ENCODE results near the gene DNAJB11. TPM values are rescaled to one million over a fixed set of nuclear protein-coding genes. Genes with fewer than 3 reads are reported as not detected.

DNAJB11 gene
- total and polyA plus RNA-seq, 2 experiments from 2014 or later, result 65.9 to 102 TPM

DNA sequence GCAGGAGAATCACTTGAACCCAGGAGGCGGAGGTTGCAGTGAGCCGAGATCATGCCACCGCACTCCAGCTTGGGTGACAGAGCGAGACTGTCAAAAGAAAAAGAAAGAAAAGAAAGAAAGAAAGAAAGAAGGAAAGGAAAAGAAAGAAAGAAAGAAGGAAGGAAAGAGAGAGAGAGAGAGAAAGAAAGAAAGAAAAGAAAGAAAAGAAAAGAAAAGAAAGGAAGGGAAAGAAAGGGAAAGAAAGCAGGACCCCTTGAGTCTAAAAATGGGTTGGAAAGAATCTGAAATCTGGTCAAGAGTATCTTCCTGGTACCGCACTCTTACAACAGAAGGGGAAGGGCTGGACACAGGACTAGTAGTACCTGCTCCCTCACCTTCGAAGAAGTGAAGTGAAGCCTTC, 45.9 kb upstream of the DNAJB11 start:
- no peak overlapping the region for H2AFZ ChIP-seq
- H3K4me2 ChIP-seq (ENCODE audit: unreplicated experiment), result no peak overlapping the region
- no peak for DNase-seq
- no peak overlapping the region for H3K27ac ChIP-seq
- H3K36me3 ChIP-seq (ENCODE audit: low read depth), result no peaks in the 10 kb centered on the region
- peaks cover 55% of the 10 kb centered on the region for H3K27me3 ChIP-seq (replicated peaks; ENCODE audit: insufficient read depth)
- H4K20me1 ChIP-seq (ENCODE audit: insufficient read depth), result no peaks in the 10 kb centered on the region
- 82 to 89% methylated on average over 6 of the region's 6 CpGs for WGBS, 2 experiments (ENCODE audit: low coverage in 1 of 2, low lambda C conversion rate in 2 of 2, missing lambda C conversion rate in 2 of 2)
- no peaks in the 10 kb centered on the region for H3K9me3 ChIP-seq (ENCODE audit: low read depth)
- no peak overlapping the region for H3K4me3 ChIP-seq
- no peaks in the 10 kb centered on the region for H3K79me2 ChIP-seq (ENCODE audit: insufficient read depth)
- no peaks in the 10 kb centered on the region for H3F3A ChIP-seq (ENCODE audit: insufficient read depth)
- H3K9me2 ChIP-seq (ENCODE audit: insufficient read depth), result no peaks in the 10 kb centered on the region
- in situ Hi-C loops (cut with MboI), result no loop called here
- no peak overlapping the region for H3K9ac ChIP-seq
- H3K4me1 ChIP-seq (ENCODE audit: insufficient read depth), result no peaks in the 10 kb centered on the region
- TF ChIP-seq EZH2phosphoT487 (IDR thresholded peaks at IDR 0.05; ENCODE audit: insufficient read depth, low read depth) (no peak), EZH2 (IDR thresholded peaks at IDR 0.05; ENCODE audit: insufficient read depth, poor library complexity, severe bottlenecking) (no peak)

DNA sequence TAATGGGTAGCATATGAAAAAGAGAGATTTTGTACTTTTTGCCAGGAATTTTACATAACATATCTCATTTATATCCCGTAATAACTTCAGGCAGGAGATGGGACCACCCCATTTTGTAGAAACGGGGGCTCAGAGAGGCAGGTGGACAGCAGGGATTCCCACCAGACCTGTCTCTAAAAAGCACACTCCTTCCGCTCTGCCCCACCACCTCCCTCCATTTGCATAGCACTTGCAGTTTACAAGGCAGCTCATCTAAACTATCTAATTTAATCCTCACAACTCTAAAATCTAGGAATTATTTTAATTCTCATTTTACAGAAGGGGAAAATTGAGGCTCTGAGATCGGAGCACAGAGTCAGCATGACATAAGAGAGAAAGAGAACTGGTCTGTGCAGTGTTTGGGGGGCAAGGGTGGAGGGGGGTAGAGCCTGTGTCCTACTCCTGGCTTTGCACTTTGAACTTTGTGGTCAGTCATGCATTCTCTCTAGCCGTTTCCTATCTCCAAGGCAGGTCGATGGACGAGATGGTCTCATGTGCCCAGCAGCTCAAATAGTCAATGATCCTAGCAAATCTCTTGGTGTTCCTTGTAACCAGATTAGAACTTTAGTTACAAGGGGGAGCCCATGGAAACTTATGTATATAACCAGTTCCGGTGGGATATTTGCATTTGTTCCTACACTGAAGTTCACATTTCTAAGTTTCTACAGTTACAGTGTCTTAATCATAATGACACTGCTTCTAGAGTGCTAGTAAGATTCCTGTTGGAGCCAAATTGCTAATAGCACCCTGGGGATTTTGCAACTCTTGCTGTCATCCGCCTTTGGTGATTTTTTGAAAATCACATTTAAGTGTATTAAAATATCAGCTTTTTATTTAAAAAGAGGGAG, 44.9 kb upstream of the DNAJB11 start:
- Histone ChIP-seq H3K27ac (no peak overlapping the region), H3K9me2 (ENCODE audit: insufficient read depth) (no peaks in the 10 kb centered on the region), H4K20me1 (ENCODE audit: insufficient read depth) (no peaks in the 10 kb centered on the region), H3K27me3 (replicated peaks; ENCODE audit: insufficient read depth) (peaks cover 47% of the 10 kb centered on the region), H3F3A (ENCODE audit: insufficient read depth) (no peaks in the 10 kb centered on the region), H3K4me2 (ENCODE audit: unreplicated experiment) (no peak overlapping the region), H3K9ac (no peak overlapping the region), H3K4me3 (no peak overlapping the region), H3K36me3 (ENCODE audit: low read depth) (no peaks in the 10 kb centered on the region), H3K79me2 (ENCODE audit: insufficient read depth) (no peaks in the 10 kb centered on the region), H3K9me3 (ENCODE audit: low read depth) (no peaks in the 10 kb centered on the region), H3K4me1 (ENCODE audit: insufficient read depth) (no peaks in the 10 kb centered on the region), H2AFZ (no peak overlapping the region)
- no peak for DNase-seq
- no peak for TF ChIP-seq EZH2phosphoT487 (IDR thresholded peaks at IDR 0.05; ENCODE audit: insufficient read depth, low read depth)
- TF ChIP-seq EZH2 (IDR thresholded peaks at IDR 0.05; ENCODE audit: insufficient read depth, poor library complexity, severe bottlenecking), result no peak
- 37 to 42% methylated on average over 9 of the region's 9 CpGs for WGBS, 2 experiments (ENCODE audit: low coverage in 1 of 2, low lambda C conversion rate in 2 of 2, missing lambda C conversion rate in 2 of 2)
- in situ Hi-C loops (cut with MboI), result no loop called here

GRCh38 chr3:186526256-186526606, 44.3 kb upstream of the DNAJB11 start:
- H3K36me3 ChIP-seq (ENCODE audit: low read depth), result no peaks in the 10 kb centered on the region
- no peak overlapping the region for H3K27ac ChIP-seq
- WGBS, 2 experiments (ENCODE audit: low coverage in 1 of 2, low lambda C conversion rate in 2 of 2, missing lambda C conversion rate in 2 of 2), result 41 to 52% methylated on average over 6 of the region's 6 CpGs
- H2AFZ ChIP-seq, result no peak overlapping the region
- H3K9me3 ChIP-seq (ENCODE audit: low read depth), result no peaks in the 10 kb centered on the region
- H3K4me1 ChIP-seq (ENCODE audit: insufficient read depth), result no peaks in the 10 kb centered on the region
- H3K79me2 ChIP-seq (ENCODE audit: insufficient read depth), result no peaks in the 10 kb centered on the region
- no peak overlapping the region for H3K4me2 ChIP-seq (ENCODE audit: unreplicated experiment)
- H3K27me3 ChIP-seq (replicated peaks; ENCODE audit: insufficient read depth), result peaks cover 44% of the 10 kb centered on the region
- H4K20me1 ChIP-seq (ENCODE audit: insufficient read depth), result no peaks in the 10 kb centered on the region
- in situ Hi-C loops (cut with MboI), result no loop called here
- no peak overlapping the region for H3K9ac ChIP-seq
- no peak for DNase-seq
- no peaks in the 10 kb centered on the region for H3F3A ChIP-seq (ENCODE audit: insufficient read depth)
- H3K4me3 ChIP-seq, result no peak overlapping the region
- no peak for TF ChIP-seq EZH2 (IDR thresholded peaks at IDR 0.05; ENCODE audit: insufficient read depth, poor library complexity, severe bottlenecking)
- TF ChIP-seq EZH2phosphoT487 (IDR thresholded peaks at IDR 0.05; ENCODE audit: insufficient read depth, low read depth), result no peak
- no peaks in the 10 kb centered on the region for H3K9me2 ChIP-seq (ENCODE audit: insufficient read depth)

GRCh38 chr3:186529201-186529999, 41.1 kb upstream of the DNAJB11 start:
- WGBS, 2 experiments (ENCODE audit: low coverage in 1 of 2, low lambda C conversion rate in 2 of 2, missing lambda C conversion rate in 2 of 2), result 74 to 75% methylated on average over 11 of the region's 11 CpGs
- H2AFZ ChIP-seq, result no peak overlapping the region
- peaks cover 30% of the 10 kb centered on the region for H3K27me3 ChIP-seq (replicated peaks; ENCODE audit: insufficient read depth)
- no peaks in the 10 kb centered on the region for H3K9me2 ChIP-seq (ENCODE audit: insufficient read depth)
- H3K79me2 ChIP-seq (ENCODE audit: insufficient read depth), result no peaks in the 10 kb centered on the region
- H3K9ac ChIP-seq, result no peak overlapping the region
- no peak overlapping the region for H3K4me3 ChIP-seq
- no peak for DNase-seq
- H4K20me1 ChIP-seq (ENCODE audit: insufficient read depth), result no peaks in the 10 kb centered on the region
- H3K9me3 ChIP-seq (ENCODE audit: low read depth), result no peaks in the 10 kb centered on the region
- no peaks in the 10 kb centered on the region for H3K4me1 ChIP-seq (ENCODE audit: insufficient read depth)
- no peaks in the 10 kb centered on the region for H3K36me3 ChIP-seq (ENCODE audit: low read depth)
- no peak overlapping the region for H3K4me2 ChIP-seq (ENCODE audit: unreplicated experiment)
- in situ Hi-C loops (cut with MboI), result no loop called here
- H3F3A ChIP-seq (ENCODE audit: insufficient read depth), result no peaks in the 10 kb centered on the region
- no peak overlapping the region for H3K27ac ChIP-seq
- no peak for TF ChIP-seq EZH2 (IDR thresholded peaks at IDR 0.05; ENCODE audit: insufficient read depth, poor library complexity, severe bottlenecking)
- no peak for TF ChIP-seq EZH2phosphoT487 (IDR thresholded peaks at IDR 0.05; ENCODE audit: insufficient read depth, low read depth)

Data from GM23248 (cell line).